HEK293 (cell line): ENCODE measurements around the gene TNFAIP8.

Experiments used
- CTCF ChIA-PET: fragments of 350-600 bp; formaldehyde crosslinking; extraction: SDS; loops from one replicate; lab custom pipeline; 2021; ENCODE audit warnings: antibody characterized with exemption; lab: Yijun Ruan, JAX
- POLR2A ChIA-PET: fragments of 300-600 bp; formaldehyde crosslinking; extraction: SDS; loops from one replicate; lab custom pipeline; 2020; ENCODE audit warnings: antibody characterized with exemption, inconsistent platforms; lab: Yijun Ruan, JAX
- H3K27ac ChIP-seq: fragments of 200-500 bp; sonication (Bioruptor generic); 2 replicates; pipeline ENCODE4 v1.5.1; 2014; ENCODE audit warnings: low read depth, low read length, control low read depth, inconsistent platforms; ENCODE audit errors: extremely low read depth
- H3K36me3 ChIP-seq, 2 experiments: fragments of 200-500 bp in 1 of 2; sonication (Bioruptor generic) in 1 of 2; 1 replicate in 1 of 2; 2 replicates in 1 of 2; pipeline ENCODE4 v1.5.1; 2014 to 2017; ENCODE audit warnings: inconsistent platforms in 2 of 2, low read length in 2 of 2; ENCODE audit not compliant: control insufficient read depth in 2 of 2, insufficient read depth in 1 of 2
- H3K4me1 ChIP-seq: fragments of 200-500 bp; sonication (Bioruptor generic); 2 replicates; pipeline ENCODE4 v1.5.1; 2014; ENCODE audit warnings: mild to moderate bottlenecking, low read length, inconsistent platforms; ENCODE audit not compliant: control insufficient read depth, insufficient read depth
- H3K4me3 ChIP-seq: 2 replicates; pipeline ENCODE4 v1.5.1; 2011; ENCODE audit warnings: low read depth, mild to moderate bottlenecking, control low read depth, low read length, moderate library complexity
- H3K9me3 ChIP-seq: fragments of 200-500 bp; sonication (Bioruptor generic); 2 replicates; pipeline ENCODE4 v1.5.1; 2014; ENCODE audit warnings: low read depth, low read length, inconsistent platforms; ENCODE audit not compliant: control insufficient read depth, insufficient read depth
- HOXA7 ChIP-seq: sonication (generic); formaldehyde crosslinking; IDR thresholded peaks from 2 replicates; pipeline ENCODE4 v1.8.1; 2022; ENCODE audit warnings: missing genetic modification reagents, borderline replicate concordance
- MYNN ChIP-seq: fragments of 450-650 bp; formaldehyde crosslinking; IDR thresholded peaks from 2 replicates; pipeline ENCODE4 v1.5.1; 2016; ENCODE audit warnings: missing biosample characterization, missing genetic modification characterization, borderline replicate concordance
- SCRT1 ChIP-seq: fragments of 450-650 bp; formaldehyde crosslinking; IDR thresholded peaks from 2 replicates; pipeline ENCODE4 v1.5.1; 2016; ENCODE audit warnings: missing biosample characterization, missing genetic modification characterization, borderline replicate concordance
- SCRT2 ChIP-seq: fragments of 450-650 bp; formaldehyde crosslinking; IDR thresholded peaks from 2 replicates; pipeline ENCODE4 v1.5.1; 2016; ENCODE audit warnings: missing biosample characterization, missing genetic modification characterization
- TRIM28 ChIP-seq: IDR thresholded peaks from 2 replicates; pipeline ENCODE4 v1.6.1; 2011; ENCODE audit warnings: low read length, control low read depth, borderline replicate concordance
- ZBTB20 ChIP-seq: fragments of 450-650 bp; formaldehyde crosslinking; IDR thresholded peaks from 2 replicates; pipeline ENCODE4 v1.5.1; 2016; ENCODE audit warnings: missing biosample characterization, missing genetic modification characterization
- ZBTB48 ChIP-seq: fragments of 450-650 bp; formaldehyde crosslinking; IDR thresholded peaks from 2 replicates; pipeline ENCODE4 v1.5.1; 2016; ENCODE audit warnings: missing biosample characterization, missing genetic modification characterization
- ZFHX2 ChIP-seq: fragments of 450-650 bp; formaldehyde crosslinking; conservative IDR thresholded peaks from 2 replicates; pipeline ENCODE4 v1.5.1; 2016; ENCODE audit warnings: missing biosample characterization, missing genetic modification characterization
- ZFP41 ChIP-seq: fragments of 450-650 bp; formaldehyde crosslinking; IDR thresholded peaks from 2 replicates; pipeline ENCODE4 v1.5.1; 2016; ENCODE audit warnings: missing biosample characterization, missing genetic modification characterization, borderline replicate concordance
- ZNF184 ChIP-seq: fragments of 450-650 bp; IDR thresholded peaks from 2 replicates; pipeline ENCODE4 v1.5.1; 2018; ENCODE audit warnings: missing biosample characterization, mild to moderate bottlenecking, missing genetic modification characterization
- ZNF202 ChIP-seq: fragments of 450-650 bp; formaldehyde crosslinking; IDR thresholded peaks from 2 replicates; pipeline ENCODE4 v1.5.1; 2016; ENCODE audit warnings: missing biosample characterization, missing genetic modification characterization, borderline replicate concordance
- ZNF426 ChIP-seq: fragments of 450-650 bp; formaldehyde crosslinking; IDR thresholded peaks from 2 replicates; pipeline ENCODE4 v1.5.1; 2017; ENCODE audit warnings: missing biosample characterization, missing genetic modification characterization, mild to moderate bottlenecking, inconsistent platforms, moderate library complexity
- ZNF501 ChIP-seq: fragments of 450-650 bp; formaldehyde crosslinking; IDR thresholded peaks from 2 replicates; pipeline ENCODE4 v1.5.1; 2016; ENCODE audit warnings: missing biosample characterization, missing genetic modification characterization
- ZNF561 ChIP-seq: fragments of 450-650 bp; IDR thresholded peaks from 2 replicates; pipeline ENCODE4 v1.5.1; 2018; ENCODE audit warnings: missing biosample characterization, missing genetic modification characterization, borderline replicate concordance
- ZNF596 ChIP-seq: fragments of 450-650 bp; IDR thresholded peaks from 2 replicates; pipeline ENCODE4 v1.5.0; 2018; ENCODE audit warnings: missing biosample characterization, mild to moderate bottlenecking, missing genetic modification characterization, moderate library complexity
- ZNF610 ChIP-seq: fragments of 450-650 bp; formaldehyde crosslinking; IDR thresholded peaks from 2 replicates; pipeline ENCODE4 v1.5.1; 2016; ENCODE audit warnings: missing biosample characterization, missing genetic modification characterization, borderline replicate concordance
- ZNF624 ChIP-seq: fragments of 450-650 bp; formaldehyde crosslinking; IDR thresholded peaks from 2 replicates; pipeline ENCODE4 v1.5.1; 2017; ENCODE audit warnings: missing biosample characterization, missing genetic modification characterization
- ZNF626 ChIP-seq: fragments of 450-650 bp; sonication (Bioruptor Pico); formaldehyde crosslinking; IDR thresholded peaks from 2 replicates; pipeline ENCODE4 v1.5.1; 2018; ENCODE audit warnings: missing biosample characterization, missing genetic modification characterization, inconsistent platforms
- ZNF629 ChIP-seq: fragments of 450-650 bp; formaldehyde crosslinking; IDR thresholded peaks from 2 replicates; pipeline ENCODE4 v1.5.1; 2017; ENCODE audit warnings: missing biosample characterization, missing genetic modification characterization
- ZNF645 ChIP-seq: fragments of 450-650 bp; formaldehyde crosslinking; IDR thresholded peaks from 2 replicates; pipeline ENCODE4; 2016; ENCODE audit warnings: missing biosample characterization, missing genetic modification characterization
- ZNF677 ChIP-seq: fragments of 450-650 bp; IDR thresholded peaks from 2 replicates; pipeline ENCODE4 v1.5.0; 2018; ENCODE audit warnings: missing biosample characterization, mild to moderate bottlenecking, missing genetic modification characterization, moderate library complexity
- ZNF747 ChIP-seq: fragments of 450-650 bp; formaldehyde crosslinking; IDR thresholded peaks from 2 replicates; pipeline ENCODE4 v1.5.1; 2016; ENCODE audit warnings: missing biosample characterization, missing genetic modification characterization
- ZNF76 ChIP-seq: fragments of 450-650 bp; formaldehyde crosslinking; IDR thresholded peaks from 2 replicates; pipeline ENCODE4; 2016; ENCODE audit warnings: low read depth, missing biosample characterization, missing genetic modification characterization, borderline replicate concordance
- ZNF777 ChIP-seq: fragments of 450-650 bp; formaldehyde crosslinking; IDR thresholded peaks from 2 replicates; pipeline ENCODE4 v1.5.1; 2017; ENCODE audit warnings: missing biosample characterization, missing genetic modification characterization, borderline replicate concordance
- TF ChIP-seq, protein P1 (sequence below): fragments of 450-650 bp; IDR thresholded peaks from 2 replicates; pipeline ENCODE4 v1.5.1; 2018; ENCODE audit warnings: missing biosample characterization, mild to moderate bottlenecking, missing genetic modification characterization
- TF ChIP-seq, protein P2 (sequence below): fragments of 450-650 bp; formaldehyde crosslinking; IDR thresholded peaks from 2 replicates; pipeline ENCODE4 v1.5.1; 2016; ENCODE audit warnings: missing biosample characterization, missing genetic modification characterization

Gene TNFAIP8

DNA sequence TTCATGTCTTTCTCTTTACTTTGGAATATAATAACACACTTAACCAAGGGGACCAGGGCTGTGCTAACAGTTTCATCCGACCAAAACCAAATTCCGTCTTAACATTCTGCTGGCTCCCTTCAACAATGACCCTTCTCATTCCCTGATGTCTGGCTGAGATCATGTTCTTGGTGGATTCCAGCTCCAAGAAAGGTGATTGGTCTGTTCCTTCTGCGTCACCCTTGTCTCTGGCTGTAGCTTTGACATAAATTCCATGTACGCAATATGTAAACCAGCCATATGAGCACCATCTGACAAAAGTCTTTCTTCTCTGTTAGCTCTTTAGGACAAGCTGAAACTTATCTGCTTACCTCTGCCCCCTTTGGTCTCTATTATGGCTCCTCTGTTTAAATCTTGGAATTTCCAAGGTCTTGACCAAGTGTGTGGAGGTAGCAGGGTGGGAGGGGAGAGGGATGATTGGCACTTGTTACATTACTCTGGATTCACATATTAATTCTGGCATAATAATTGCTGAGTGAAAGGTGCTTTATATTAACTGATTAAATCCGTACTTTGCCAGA, 50.8 kb downstream of the TNFAIP8 start:
- no peak for TF ChIP-seq TRIM28
- no peak for TF ChIP-seq ZNF426 (tag by site-specific recombination)
- no peak for TF ChIP-seq ZNF629 (tag by site-specific recombination)
- no peak for TF ChIP-seq ZFP41 (tag by site-specific recombination)
- no peak for TF ChIP-seq ZNF596 (tag by site-specific recombination)
- no peak for TF ChIP-seq ZNF501 (tag by site-specific recombination)
- TF ChIP-seq ZNF626 (tag by site-specific recombination): no peak
- TF ChIP-seq ZNF624: no peak
- TF ChIP-seq MYNN (tag by site-specific recombination): no peak
- no peak for TF ChIP-seq ZNF184 (tag by site-specific recombination)
- TF ChIP-seq, protein P1, sequence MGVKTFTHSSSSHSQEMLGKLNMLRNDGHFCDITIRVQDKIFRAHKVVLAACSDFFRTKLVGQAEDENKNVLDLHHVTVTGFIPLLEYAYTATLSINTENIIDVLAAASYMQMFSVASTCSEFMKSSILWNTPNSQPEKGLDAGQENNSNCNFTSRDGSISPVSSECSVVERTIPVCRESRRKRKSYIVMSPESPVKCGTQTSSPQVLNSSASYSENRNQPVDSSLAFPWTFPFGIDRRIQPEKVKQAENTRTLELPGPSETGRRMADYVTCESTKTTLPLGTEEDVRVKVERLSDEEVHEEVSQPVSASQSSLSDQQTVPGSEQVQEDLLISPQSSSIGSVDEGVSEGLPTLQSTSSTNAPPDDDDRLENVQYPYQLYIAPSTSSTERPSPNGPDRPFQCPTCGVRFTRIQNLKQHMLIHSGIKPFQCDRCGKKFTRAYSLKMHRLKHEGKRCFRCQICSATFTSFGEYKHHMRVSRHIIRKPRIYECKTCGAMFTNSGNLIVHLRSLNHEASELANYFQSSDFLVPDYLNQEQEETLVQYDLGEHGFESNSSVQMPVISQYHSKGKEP (tag by site-specific recombination): no peak
- no peak for TF ChIP-seq ZNF645 (tag by site-specific recombination)
- TF ChIP-seq ZFHX2 (tag by site-specific recombination): no peak
- TF ChIP-seq ZBTB48 (tag by site-specific recombination): no peak
- TF ChIP-seq ZBTB20 (tag by site-specific recombination): no peak
- TF ChIP-seq ZNF777 (tag by site-specific recombination): no peak
- TF ChIP-seq ZNF202 (tag by site-specific recombination): no peak
- no peak for TF ChIP-seq ZNF610 (tag by site-specific recombination)
- no peak for TF ChIP-seq HOXA7
- TF ChIP-seq, all 188 proteins: peak for 0
- CTCF ChIA-PET: interaction anchor here (0.6 to 1.0 kb wide), 2 partner anchors 76 to 419 kb away, joined by 3 read pairs; partner anchors contain the start of gene DTWD2

GRCh38 chr5:119409235-119409815, 53.5 kb downstream of the TNFAIP8 start:
- POLR2A ChIA-PET: no interaction called here
- no peak for TF ChIP-seq ZNF561 (tag by site-specific recombination)
- TF ChIP-seq, protein P2, sequence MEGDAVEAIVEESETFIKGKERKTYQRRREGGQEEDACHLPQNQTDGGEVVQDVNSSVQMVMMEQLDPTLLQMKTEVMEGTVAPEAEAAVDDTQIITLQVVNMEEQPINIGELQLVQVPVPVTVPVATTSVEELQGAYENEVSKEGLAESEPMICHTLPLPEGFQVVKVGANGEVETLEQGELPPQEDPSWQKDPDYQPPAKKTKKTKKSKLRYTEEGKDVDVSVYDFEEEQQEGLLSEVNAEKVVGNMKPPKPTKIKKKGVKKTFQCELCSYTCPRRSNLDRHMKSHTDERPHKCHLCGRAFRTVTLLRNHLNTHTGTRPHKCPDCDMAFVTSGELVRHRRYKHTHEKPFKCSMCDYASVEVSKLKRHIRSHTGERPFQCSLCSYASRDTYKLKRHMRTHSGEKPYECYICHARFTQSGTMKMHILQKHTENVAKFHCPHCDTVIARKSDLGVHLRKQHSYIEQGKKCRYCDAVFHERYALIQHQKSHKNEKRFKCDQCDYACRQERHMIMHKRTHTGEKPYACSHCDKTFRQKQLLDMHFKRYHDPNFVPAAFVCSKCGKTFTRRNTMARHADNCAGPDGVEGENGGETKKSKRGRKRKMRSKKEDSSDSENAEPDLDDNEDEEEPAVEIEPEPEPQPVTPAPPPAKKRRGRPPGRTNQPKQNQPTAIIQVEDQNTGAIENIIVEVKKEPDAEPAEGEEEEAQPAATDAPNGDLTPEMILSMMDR (tag by site-specific recombination): peak; percentile 29; the same call in 1 of the 2 replicates
- no peak for TF ChIP-seq ZNF76 (tag by site-specific recombination)
- TF ChIP-seq SCRT1 (tag by site-specific recombination): 0 out of 2 replicates have a peak, but pooled peaks have one; percentile 40
- TF ChIP-seq ZNF677 (tag by site-specific recombination): no peak
- TF ChIP-seq SCRT2 (tag by site-specific recombination): peak; percentile 40; the same call in 1 of the 2 replicates
- no peak for TF ChIP-seq ZNF747
- Histone ChIP-seq H3K9me3 (no peaks in the 10 kb centered on the region), H3K36me3 (no peaks in the 10 kb centered on the region), H3K27ac (no peak overlapping the region), H3K4me1 (no peaks in the 10 kb centered on the region), H3K4me3 (no peak overlapping the region)
- CTCF ChIA-PET: interaction anchor here (0.6 to 5.5 kb wide), 2 partner anchors 126 to 423 kb away, joined by 3 to 87 read pairs; partner anchors contain the start of gene DTWD2

More for the DNA sequence above, 50.8 kb downstream of the TNFAIP8 start:
- Histone ChIP-seq H3K27ac (no peak overlapping the region), H3K4me3 (no peak overlapping the region), H3K9me3 (no peaks in the 10 kb centered on the region), H3K4me1 (no peaks in the 10 kb centered on the region), H3K36me3 (no peaks in the 10 kb centered on the region)
- POLR2A ChIA-PET: no interaction called here
